ENCODE results near the gene KLRC4.

KLRC4 gene

DNA sequence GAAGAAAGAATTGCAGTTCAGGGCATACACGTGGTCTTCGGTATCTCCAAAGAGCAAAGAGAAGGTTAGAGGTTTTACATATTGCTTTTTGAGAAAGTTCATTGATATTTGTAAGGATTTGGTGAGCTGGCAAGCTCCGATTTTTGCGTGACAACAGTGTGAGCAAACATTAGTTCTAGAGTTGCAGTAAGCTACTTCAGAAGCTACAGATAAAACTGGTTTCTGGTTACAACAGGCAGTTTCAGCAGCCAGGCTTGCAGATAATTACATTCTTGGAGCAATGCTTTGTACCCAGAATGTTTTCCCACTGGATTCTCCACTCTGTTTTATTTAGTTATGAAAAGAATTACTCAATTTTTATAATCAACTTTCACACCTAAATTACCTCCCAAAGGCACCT is 47.9 kb downstream of the KLRC4 start:
- H2AFZ ChIP-seq (ENCODE audit: low read depth, low read length): no peak overlapping the region
- H3K4me1 ChIP-seq (ENCODE audit: insufficient read depth, low read length): peaks cover 20% of the 10 kb centered on the region
- no peaks in the 10 kb centered on the region for H3K9me3 ChIP-seq (ENCODE audit: low read length)
- no peak overlapping the region for H3K4me3 ChIP-seq (ENCODE audit: low read length)
- no peaks in the 10 kb centered on the region for H3K27me3 ChIP-seq (ENCODE audit: insufficient read depth, low read length)
- H3K36me3 ChIP-seq (ENCODE audit: insufficient read depth, low read length): no peaks in the 10 kb centered on the region

DNA sequence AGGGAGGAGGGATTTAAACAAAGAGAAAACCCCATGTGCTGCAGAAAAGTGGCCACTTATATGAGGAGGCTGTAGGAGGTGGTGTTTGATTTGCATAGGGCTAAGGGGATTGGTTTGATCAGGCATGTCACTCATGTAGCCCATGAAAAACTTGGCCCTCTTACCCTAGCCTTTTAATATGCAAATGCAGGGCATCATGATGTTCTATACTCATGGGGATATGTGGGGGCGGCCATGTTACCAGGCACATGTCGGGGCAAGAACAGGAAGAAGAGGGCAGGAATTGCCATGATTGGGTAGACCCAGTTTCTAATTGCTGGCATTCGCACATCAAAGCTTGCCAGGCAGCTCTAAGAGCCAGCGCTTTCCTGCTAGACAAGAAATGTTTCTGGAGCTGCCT is 48.5 kb downstream of the KLRC4 start:
- Histone ChIP-seq H3K27me3 (ENCODE audit: insufficient read depth, low read length) (no peaks in the 10 kb centered on the region), H3K9me3 (ENCODE audit: low read length) (no peaks in the 10 kb centered on the region), H3K4me1 (ENCODE audit: insufficient read depth, low read length) (peaks cover 17% of the 10 kb centered on the region), H3K4me3 (ENCODE audit: low read length) (no peak overlapping the region), H3K36me3 (ENCODE audit: insufficient read depth, low read length) (no peaks in the 10 kb centered on the region), H2AFZ (ENCODE audit: low read depth, low read length) (peak overlapping the region; percentile 3)

DNA sequence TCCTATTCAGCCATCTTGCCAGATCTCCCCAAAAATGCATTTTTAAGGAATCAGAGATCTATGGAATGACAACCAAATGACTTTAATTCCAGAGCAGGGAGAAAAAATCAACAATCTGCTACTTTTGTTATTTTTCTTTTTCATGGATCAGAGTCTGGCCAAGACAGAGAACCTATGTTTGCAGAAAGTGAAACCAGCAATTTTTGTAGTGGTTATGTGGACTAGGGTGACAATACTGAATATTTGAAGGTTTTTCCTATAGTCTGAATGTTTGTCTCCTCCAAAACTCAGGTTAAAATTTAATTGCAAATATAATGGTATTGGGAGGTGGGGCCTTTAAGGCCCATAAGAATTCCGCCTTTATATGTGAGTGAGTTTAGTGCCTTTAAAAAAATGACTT is 50.6 kb downstream of the KLRC4 start:
- Histone ChIP-seq H3K27me3 (ENCODE audit: insufficient read depth, low read length) (no peaks in the 10 kb centered on the region), H3K9me3 (ENCODE audit: low read length) (no peaks in the 10 kb centered on the region), H3K4me1 (ENCODE audit: insufficient read depth, low read length) (peaks cover 7% of the 10 kb centered on the region), H3K4me3 (ENCODE audit: low read length) (no peak overlapping the region), H3K36me3 (ENCODE audit: insufficient read depth, low read length) (no peaks in the 10 kb centered on the region), H2AFZ (ENCODE audit: low read depth, low read length) (no peak overlapping the region)

DNA sequence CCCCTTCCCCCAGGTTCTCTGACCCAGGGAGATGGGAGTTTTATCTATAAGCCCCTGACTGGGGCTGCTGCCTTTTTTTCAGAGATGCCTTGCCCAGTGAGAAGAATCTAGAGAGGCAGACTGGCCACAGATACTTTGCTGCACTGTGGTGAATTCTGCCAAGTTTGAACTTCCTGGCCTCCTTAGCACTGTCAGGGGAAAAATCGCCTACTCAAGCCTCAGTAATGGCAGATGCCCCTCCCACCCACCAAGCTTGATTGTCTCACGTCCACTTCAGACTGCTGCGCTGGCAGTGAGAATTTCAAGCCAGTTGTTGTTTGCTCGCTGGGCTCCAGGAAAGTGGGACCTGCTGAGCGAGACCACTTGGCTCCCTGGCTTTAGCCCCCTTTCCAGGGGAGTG is 51.4 kb downstream of the KLRC4 start:
- no peaks in the 10 kb centered on the region for H3K36me3 ChIP-seq (ENCODE audit: insufficient read depth, low read length)
- peaks cover 7% of the 10 kb centered on the region for H3K4me1 ChIP-seq (ENCODE audit: insufficient read depth, low read length)
- H3K9me3 ChIP-seq (ENCODE audit: low read length): no peaks in the 10 kb centered on the region
- H2AFZ ChIP-seq (ENCODE audit: low read depth, low read length): no peak overlapping the region
- H3K27me3 ChIP-seq (ENCODE audit: insufficient read depth, low read length): no peaks in the 10 kb centered on the region
- H3K4me3 ChIP-seq (ENCODE audit: low read length): no peak overlapping the region
